Measurements from ENCODE around the gene ITPR2.
"Not testable (repeated sequence)": the region's sequence is repeated elsewhere in the genome, so short reads cannot be mapped to it uniquely, and the experiment has no call there.

ITPR2 gene

DNA sequence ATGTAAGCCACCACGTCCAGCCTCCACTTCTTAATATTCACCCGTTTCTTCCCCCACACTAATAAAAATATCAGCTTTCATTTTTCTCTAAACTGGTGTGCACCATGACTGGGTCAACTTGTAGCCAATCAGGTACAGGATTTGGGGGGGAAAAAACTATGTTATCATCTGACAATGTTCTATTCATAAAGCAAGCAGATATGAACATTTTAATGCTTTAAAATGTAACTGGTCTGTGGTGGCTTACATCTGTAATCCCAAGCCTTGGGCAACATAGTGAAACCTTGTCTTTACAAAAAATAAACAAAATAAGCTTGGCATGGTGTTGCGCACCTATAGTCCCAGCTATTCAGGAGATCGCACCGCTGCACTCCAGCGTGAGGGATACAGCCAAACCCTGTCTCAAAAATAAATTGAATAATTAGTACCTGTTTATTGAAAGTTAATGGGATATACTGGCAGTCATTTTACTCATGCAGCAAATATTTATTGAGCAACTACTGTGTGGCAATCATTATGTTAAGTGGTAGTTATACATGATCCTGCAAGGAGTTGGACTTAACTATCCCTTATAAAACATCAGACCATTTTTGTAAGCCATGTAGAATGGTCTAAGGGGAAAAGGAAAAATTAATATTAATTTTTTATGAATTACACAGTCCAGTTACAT lies 15.3 kb upstream of the ITPR2 start:
- DNase-seq (ENCODE audit: low read depth), result no peak

DNA sequence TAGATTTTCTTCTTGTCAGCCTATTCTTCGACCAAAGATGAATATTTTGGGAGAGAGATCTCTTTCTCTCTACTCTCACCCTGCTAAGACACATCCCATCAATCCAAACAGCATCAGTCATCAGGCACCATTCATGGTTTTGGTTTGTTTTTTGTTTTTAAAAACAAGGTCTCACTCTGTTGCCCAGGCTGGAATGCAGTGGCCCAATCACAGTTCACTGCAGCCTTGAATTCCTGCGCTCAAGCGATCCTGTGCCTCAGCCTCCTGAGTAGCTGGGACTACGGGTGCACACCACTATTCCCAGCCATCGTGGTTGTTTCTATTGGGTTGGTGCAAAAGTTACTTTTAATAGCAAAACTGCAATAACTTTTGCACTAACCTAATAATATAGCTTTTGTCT lies 14.4 kb upstream of the ITPR2 start:
- no peak for DNase-seq (ENCODE audit: low read depth)

DNA sequence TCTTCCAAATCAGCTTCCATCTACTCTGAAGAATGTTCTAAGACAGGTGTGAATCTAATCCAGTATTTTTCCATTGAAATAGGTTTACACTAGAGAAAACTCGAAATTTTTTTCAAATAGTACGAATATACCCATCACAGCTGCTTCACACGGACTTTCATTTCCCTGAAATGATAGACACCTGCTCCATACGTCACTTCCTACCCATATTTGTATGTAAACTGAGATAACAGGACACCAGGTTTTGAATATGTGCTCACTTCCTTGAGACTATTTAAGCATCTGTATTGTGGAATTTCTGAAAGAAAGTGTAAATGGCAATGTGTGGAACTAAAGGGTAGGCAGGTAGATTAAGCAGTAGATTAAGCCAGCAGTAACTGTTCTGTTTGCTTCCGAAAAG lies 13.4 kb upstream of the ITPR2 start:
- no peak for DNase-seq (ENCODE audit: low read depth)

DNA sequence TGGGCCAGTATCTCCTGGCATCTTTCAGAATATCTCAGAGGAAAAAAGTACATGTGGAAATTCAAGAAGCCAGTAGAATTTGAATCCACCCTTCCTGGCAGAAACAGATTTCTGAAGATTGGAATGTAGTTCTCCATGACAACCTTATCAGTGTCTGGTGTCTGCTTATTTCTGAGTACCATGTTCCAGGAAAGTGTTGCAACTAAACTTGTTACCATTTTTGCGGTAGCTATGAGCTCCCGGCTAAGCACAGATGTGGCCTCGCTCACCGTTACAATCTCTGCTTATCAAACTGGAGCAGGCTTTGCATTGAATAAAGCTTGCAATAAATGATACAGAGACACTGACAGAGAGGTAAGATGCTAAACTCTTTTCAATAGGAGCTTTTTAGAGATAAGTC lies 13.0 kb upstream of the ITPR2 start:
- DNase-seq (ENCODE audit: low read depth), result no peak

DNA sequence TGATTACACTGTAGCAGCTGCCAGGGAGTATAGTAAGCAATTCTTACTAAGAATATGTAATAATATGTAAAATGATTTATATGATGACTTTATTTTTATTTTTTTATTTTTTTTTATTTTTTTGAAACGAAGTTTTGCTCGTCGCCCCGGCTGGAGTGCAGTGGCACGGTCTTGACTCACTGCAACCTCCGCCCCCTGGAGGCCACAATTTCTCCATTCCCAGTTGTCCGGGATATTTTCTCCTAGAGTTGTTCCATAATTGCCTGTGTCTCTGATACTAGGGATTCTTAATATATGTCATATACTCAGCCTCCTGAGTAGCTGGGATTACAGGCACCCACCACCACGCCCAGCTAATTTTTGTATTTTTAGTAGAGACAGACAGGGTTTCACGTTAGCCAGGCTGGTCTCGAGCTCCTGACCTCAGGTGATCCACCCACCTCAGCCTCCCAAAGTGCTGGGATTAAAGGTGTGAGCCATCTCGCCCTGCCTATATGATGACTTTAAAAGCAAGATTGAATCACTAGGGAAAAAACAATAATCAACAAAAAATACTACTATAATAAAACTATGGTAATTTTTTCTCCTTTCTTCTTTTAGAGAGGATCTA lies 12.2 kb upstream of the ITPR2 start:
- no peak for DNase-seq (ENCODE audit: low read depth)

DNA sequence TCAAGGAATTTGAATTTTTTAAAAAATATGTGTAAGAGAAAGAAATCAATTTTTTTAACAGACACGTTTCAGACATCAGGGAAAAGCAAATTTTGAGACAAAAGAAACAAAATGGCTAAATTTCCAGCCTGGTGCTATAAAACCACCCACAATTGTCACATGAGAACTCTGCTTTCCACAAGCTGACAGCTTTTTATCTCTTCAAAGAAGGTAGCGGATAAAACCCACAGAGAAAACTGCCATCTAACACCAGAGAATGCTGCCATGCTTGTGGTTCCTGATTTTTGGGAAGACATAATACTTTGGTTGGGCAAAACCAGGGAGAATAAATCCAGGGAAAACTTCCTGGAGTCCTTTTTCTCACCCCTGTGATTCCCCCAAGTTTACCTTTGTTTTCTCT lies 10.3 kb upstream of the ITPR2 start:
- DNase-seq (ENCODE audit: low read depth), result no peak

DNA sequence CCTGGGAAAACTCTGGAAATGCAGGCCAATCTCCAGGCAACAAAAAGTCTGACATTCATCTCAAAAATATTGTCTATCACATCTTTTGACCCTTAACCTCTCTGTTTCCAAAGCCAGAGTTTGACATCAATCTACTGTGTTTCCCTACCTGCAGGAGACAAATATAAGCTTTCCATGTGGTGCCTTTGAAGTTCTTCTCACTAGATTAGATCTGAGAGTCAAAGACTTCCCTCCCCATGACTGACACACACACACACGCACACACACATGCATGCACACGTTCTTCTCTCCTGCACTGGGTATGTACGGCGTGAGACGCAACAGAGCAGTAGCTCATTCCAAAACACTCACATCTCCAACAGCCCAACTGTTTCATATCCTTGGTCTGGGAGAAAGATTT lies 8.1 kb upstream of the ITPR2 start:
- DNase-seq (ENCODE audit: low read depth), result no peak

DNA sequence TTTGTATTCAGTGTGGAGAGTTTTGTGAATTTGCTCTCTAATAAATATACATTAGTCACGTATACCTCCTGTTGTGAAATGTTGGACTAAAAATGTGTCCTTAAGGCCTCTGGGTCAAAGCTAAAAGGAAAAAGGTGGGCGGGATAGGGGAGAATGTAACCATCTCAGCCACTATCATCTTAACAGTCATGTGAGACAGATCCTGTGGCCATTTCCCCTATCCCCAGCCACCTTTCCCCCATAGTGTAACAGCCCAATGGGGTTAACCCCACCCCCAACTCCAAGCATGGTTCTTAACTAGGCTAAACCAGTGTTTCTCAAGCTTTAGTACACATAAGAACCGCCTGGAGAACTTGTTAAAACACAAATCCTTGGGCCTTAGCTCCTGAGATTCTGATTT lies 6.5 kb upstream of the ITPR2 start:
- DNase-seq (ENCODE audit: low read depth), result no peak

DNA sequence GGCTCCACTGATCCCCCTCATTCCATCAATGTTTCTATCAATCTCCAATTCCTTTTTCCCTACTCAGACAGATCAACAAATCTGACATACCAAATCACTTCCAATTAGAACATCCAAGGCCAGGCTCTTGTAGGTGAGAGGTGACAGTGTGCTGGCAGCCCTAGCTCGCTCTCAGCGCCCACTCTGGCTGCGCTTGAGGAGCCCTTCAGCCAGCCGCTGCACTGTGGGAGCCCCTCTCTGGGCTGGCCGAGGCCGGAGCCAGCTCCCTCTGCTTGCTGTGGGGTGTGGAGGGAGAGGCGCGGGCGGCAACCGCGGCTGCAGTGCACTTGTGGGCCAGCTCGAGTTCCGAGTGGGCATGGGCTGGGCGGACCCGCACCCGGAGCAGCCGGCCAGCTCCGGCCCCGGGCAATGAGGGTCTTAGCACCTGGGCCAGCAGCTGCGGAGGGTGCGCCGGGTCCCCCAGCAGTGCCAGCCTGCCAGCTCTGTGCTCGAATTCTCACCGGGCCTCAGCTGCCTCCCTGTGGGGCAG lies 6.0 kb upstream of the ITPR2 start:
- no peak for DNase-seq (ENCODE audit: low read depth)

DNA sequence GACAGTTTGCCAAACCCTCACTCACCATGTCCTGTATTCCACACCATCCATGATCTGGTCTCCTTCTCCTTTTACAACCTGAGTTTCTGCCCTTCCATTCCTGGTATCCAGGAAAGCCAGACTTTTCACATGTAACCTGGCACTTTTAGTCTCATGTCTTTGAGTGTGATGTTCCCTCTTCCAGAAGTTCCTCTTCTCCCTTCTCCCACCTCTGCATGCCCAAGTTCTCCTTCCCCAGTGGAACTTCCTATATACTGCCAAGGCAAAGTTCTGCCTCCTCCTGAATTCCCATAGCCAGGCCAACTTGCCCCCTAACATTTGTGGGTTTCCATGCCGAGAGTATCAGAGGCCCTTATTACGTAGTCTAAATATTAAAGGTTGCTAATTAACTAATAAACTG lies 3.2 kb upstream of the ITPR2 start:
- no peak for DNase-seq (ENCODE audit: low read depth)

DNA sequence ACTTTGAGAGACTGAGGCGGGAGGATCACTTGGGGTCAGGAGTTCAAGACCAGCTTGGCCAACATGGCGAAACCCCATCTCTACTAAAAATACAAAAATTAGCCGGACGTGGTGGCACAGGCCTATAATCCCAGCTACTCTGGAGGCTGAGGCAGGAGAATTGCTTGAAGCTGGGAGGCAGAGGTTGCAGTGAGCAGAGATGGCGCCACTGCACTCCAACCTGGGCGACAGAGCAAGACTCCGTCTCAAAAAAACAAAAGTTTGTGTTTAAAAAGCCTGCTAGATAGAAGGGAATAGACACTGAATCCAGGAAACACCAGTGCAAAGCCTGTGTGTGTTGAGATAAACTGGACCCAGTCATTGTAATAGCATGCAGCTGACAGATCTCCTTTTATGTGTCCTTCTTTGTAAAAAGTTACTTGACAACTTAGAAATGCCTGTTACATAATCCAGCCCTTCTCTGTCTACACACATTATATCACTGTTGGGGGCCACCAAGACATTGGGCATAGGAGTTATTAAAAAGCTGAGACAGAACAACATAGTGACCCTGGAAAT lies 1.6 kb upstream of the ITPR2 start:
- not testable (repeated sequence) for DNase-seq (ENCODE audit: low read depth)

DNA sequence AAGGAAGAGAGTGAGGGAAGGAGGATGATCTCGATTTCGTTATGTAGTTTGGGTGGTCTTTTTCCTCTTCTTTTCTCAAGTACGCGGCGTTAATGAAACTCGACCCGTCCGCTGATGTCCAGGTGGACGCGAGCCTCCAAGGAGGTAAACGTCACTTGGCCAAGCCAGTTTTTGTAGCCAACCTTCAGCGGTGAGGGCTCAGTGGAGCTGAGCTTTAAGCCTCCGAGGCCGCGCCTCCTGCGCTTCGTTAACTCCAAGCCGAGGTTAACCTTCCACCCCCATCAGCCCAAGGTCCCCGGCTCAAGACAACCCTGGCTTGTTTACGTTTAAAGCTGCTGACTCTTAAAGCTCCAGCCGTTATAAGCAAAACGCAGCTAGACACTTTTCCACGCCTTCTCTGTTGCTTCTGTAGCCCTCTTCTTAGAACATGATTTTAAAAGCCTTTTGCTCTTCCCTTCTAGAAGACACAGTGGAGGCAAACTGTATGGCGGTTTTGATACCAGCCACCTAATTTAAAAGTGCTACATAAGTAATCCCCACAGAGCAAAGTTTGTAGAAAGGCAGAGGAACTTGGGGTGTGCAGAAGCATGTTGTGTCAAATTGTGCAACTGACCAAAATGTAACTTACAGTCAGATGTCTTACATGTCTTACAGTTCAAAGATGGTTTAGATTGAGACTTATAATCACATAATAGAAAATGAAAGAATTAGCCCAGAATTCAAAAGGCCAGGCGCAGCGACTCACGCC lies 923 bp upstream of the ITPR2 start:
- no peak for DNase-seq (ENCODE audit: low read depth)

DNA sequence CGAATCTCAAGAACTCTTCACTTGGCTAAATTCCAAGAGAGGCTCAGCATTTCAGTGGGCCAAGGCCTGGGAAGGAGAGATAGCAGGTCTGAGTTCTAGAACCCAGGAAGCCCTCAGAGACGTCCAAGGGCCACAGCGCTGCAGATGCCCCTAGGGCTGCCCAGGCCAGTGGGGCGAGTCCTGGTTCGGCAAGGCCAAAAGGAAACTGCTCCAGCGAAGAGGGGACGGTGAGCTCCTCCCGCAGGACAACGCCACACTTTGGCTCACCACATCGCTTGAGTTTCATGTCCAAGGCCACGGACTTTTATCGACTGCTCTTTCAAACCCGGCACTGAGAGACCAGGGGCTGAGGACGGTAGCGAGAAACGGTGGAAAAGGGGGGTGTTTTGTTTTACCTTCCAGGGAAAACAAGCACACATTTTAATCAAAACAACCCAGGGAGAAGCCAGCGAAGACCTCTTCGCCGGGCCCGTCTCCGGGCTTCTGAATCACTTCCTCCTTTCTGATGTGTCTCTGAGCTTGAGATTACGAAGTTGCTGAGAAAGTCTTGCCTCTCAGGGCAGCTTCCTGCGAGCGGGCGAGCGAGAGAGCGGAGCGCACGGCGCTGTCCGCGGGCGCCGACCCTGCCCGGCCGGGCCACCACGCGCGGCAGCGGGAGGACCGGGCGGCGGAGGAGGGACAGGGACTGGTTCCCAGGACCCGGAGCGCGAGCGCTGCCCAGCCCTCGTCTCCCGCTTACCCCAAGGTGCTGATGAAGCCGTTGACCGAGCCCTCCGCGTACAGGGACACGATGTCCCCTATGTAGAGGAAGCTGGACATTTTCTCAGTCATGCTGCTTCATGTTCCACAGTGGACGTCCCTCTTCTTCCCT lies 808 bp downstream of the ITPR2 start:
- peak; percentile 53 for DNase-seq (ENCODE audit: low read depth)

DNA sequence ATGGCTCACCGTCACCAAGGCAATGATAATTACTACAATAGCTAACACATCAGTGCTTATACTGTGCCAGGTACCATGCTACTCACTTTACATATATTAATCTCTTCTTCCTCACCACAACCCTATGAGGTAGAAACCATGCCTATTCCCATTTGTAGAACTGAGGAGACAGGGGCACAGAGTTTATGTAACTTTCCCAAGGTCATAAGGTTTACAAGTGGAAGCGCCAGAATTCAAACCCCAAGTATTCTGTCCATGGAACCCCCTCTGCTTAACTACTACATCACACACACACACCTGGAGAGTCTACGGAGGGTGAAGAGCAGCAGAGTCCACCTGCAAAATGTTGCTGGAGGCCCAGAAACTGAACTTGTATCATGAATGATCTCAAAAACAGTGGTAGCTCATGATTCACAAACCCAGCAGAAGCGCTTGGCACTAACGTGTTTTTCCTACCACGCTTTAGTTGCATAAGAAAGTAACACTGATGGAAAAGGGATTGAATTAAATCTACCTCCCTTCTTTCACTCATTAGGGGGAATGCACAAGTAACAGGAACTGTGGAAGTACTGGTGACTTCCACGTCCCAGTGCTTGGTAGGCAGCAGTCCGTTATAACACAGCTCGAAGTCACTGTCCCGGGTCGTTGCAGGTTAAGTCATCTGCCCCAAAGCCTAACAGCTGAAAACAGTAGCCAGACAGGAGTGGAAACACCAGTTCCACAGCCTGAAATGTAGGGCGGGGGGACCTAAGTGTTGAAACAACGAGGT lies 2.0 kb downstream of the ITPR2 start:
- DNase-seq (ENCODE audit: low read depth), result no peak

DNA sequence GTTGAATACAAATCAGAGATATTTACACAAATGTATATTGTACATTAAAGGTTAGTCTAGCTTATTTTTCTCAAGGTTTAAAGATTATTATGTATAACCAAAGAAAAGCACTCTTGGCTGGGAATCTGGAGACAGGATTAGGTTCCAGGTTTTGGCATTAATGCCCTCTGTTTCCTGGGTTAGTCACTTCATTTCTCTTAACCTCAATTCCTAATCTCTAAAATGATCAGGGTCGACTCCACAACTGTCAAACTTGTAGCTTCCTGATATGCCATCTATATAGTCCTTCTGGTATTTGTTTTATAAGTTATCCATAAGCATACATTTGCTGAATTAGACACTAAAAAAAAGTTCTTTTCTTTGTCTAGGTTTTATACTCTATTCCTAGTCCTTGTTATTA lies 2.6 kb downstream of the ITPR2 start:
- DNase-seq (ENCODE audit: low read depth), result no peak

DNA sequence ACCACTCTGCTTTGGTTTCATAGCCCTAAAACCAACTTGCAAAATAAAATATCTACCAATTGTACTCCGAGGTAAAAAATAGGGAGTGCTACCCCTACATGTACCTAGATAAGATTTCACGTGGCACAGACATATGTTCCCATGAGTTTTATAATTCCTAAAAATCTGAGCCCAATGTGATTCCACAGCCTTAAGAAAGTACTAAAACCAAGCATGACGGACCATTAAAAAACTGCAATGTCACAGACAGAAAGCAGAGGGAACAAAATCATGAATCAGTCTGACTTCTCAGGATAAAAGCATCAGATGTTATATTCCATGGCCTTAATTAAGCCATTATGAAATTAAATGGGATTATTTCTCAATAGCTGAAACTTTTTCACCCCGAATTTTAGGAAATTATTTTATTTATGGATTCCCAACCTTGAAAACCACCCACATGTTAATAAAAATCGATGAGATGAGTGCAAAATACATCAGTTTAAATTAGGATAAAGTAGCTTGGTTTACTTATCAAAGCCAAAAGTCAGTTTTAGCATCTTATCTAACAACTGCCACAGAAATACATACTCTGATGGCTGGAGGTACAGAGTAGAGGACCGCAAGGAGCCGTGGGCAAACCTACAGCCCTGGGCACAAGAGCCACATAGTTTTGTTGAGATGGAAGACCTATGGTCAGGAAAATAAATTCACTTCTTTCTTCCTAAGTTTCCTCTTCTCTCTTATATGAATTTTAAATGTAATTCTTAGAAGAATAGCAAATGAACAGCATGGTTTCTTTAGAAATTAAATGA lies 4.5 kb downstream of the ITPR2 start:
- no peak for DNase-seq (ENCODE audit: low read depth)

DNA sequence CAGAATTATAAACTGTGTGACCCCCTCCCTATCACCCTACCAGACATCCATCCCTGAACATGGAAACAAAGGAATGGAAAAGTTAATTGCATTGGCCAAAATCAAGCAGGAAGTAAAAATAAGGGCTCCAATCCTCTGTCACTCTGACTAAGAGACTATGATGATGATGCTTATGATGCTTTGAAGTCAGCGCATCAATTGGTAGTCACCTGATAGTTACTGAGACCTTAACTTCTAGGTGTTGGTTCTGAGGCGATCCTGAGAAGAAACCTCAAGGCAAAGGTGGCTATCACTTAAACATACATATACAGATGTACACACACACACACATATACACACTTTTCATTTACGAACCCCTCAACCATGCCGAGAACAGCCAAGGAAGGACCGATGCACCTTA lies 6.6 kb downstream of the ITPR2 start:
- DNase-seq (ENCODE audit: low read depth), result no peak

DNA sequence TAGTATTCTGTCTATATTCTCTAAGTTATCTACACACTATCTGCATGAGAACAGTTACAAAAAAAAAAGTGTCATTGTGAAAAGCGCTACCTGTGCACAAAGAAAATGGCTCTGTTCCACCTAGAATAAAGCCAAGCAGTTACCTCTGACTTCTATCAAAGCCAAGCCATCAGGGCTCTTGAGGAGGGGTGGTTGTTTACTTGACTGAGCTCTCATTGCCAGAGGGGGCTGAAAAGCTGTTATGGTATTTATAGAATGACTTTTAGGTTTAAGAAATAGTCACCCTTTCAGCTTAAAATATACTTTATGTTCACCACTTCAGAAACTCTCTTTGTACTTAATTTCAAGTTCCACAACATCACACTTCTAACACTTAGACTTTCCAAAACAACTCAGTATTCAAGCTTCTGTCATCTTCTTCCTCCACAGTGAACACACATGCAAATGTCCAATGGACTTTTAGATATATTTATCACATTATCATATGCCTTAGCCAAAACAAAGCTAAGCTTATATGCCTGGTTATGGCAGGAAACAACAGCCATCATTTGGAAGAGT lies 7.5 kb downstream of the ITPR2 start:
- DNase-seq (ENCODE audit: low read depth), result no peak

DNA sequence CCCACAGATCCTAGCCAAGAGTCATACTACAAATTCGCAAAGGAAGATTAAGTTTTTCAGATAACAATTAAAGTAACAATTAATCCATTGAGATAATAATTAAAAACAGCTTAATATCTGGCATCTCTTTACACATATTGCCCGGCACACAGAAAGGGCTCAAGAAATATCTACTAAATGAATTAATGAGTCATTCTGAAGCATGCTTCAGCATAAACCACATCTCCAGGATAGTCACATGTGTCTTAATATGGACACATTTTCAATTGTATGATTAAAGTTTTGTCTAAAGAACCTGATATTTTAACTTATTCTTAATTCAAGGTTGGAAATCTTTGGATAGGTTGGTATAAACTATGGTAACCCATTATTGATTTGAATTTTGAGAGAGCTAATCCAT lies 9.6 kb downstream of the ITPR2 start:
- DNase-seq (ENCODE audit: low read depth), result no peak

DNA sequence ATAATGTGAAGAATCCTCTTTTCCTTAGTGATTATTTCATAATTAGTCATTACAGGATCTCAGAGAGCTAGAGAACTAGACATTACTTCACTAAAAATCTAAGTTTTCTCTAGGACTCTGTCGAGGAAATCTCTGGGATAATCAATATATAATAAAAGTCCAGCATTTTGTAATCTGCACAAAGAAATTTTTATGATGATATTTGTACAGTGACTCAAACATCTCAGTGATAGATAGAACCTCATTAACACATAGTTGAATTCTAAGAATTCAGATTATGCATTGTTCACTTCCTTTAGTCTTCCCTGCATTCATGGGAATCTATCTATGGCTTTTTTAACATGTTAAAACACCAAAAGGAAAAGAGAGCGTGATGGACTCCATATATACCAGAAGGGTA lies 11.0 kb downstream of the ITPR2 start:
- no peak for DNase-seq (ENCODE audit: low read depth)
